ENCODE measurements around the gene OTOA.

DNA sequence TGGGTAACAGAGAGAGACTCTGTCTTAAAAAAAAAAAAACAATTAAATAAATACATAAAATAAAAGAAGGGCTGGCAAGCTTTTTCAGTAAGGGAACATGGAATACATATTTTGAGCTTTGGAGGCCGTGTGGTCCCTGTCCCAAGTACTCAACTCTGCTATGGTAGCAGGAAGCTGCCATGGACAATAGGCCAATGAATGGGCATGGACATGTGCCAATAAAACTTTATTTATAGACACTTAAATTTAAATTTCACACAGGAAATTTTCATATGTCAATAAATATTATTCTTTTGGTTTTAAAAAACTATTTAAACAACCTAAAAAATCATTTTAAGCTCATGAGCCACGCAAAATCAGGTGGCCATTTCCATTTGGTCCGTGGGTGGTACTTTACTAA, 3.8 kb downstream of the OTOA start:
- TF ChIP-seq, protein P1, sequence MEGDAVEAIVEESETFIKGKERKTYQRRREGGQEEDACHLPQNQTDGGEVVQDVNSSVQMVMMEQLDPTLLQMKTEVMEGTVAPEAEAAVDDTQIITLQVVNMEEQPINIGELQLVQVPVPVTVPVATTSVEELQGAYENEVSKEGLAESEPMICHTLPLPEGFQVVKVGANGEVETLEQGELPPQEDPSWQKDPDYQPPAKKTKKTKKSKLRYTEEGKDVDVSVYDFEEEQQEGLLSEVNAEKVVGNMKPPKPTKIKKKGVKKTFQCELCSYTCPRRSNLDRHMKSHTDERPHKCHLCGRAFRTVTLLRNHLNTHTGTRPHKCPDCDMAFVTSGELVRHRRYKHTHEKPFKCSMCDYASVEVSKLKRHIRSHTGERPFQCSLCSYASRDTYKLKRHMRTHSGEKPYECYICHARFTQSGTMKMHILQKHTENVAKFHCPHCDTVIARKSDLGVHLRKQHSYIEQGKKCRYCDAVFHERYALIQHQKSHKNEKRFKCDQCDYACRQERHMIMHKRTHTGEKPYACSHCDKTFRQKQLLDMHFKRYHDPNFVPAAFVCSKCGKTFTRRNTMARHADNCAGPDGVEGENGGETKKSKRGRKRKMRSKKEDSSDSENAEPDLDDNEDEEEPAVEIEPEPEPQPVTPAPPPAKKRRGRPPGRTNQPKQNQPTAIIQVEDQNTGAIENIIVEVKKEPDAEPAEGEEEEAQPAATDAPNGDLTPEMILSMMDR (IDR thresholded peaks at IDR 0.05): no peak
- no peak for TF ChIP-seq EZH2phosphoT487 (IDR thresholded peaks at IDR 0.05)
- no peak for TF ChIP-seq EZH2 (IDR thresholded peaks at IDR 0.05)
